GM12878 (cell line): Measurements from ENCODE around the gene IL1RL1. TPM values are rescaled to one million over a fixed set of nuclear protein-coding genes. Genes with fewer than 3 reads are reported as not detected.

Experiments used
- ATAC-seq: fragments of 200-7000 bp; cut with Tn5 transposase; 3 replicates; pipeline ENCODE4 v1.9.1; 2020; ENCODE audit warnings: mild to moderate bottlenecking, moderate library complexity
- BruUV-seq: library from RNA; stranded (reverse); fragments of 400-500 nt; replicated peaks from 2 replicates; lab custom pipeline; 2021; lab: Mats Ljungman, UMichigan
- CTCF ChIA-PET: fragments of 300-600 bp; sonication (Branson Sonifier 250); formaldehyde crosslinking; extraction: SDS; loops from one replicate; lab custom pipeline; 2021; ENCODE audit warnings: inconsistent platforms; lab: Yijun Ruan, JAX
- POLR2A ChIA-PET: fragments of 350-600 bp; formaldehyde crosslinking; extraction: SDS; loops from one replicate; lab custom pipeline; 2021; ENCODE audit warnings: inconsistent platforms; lab: Charles Lee
- RAD21 ChIA-PET: fragments of 300-600 bp; sonication (Branson Sonifier 250); formaldehyde crosslinking; loops from one replicate; lab custom pipeline; 2023; ENCODE audit warnings: antibody characterized with exemption; ENCODE audit not compliant: unreplicated experiment; lab: Charles Lee
- SMC1A ChIA-PET: fragments of 300-600 bp; sonication (Branson Sonifier 250); formaldehyde crosslinking; loops from one replicate; lab custom pipeline; 2023; ENCODE audit not compliant: unreplicated experiment, uncharacterized antibody; lab: Charles Lee
- DNase-seq: peaks from one replicate; pipeline ENCODE4 v3.0.0-alpha.2; 2011; ENCODE audit warnings: low read depth, low spot score
- FAIRE-seq: peaks from 3 replicates; lab custom pipeline; 2011; peaks lifted over from hg19 to GRCh38; lab: Jason Lieb, UNC
- H2AFZ ChIP-seq: 2 replicates; pipeline ENCODE4 v1.6.0; 2011; ENCODE audit warnings: low read depth, low read length, control low read depth; ENCODE audit not compliant: control insufficient read depth
- H3K27ac ChIP-seq: 2 replicates; pipeline ENCODE4 v1.5.1; 2011; ENCODE audit warnings: control low read depth; ENCODE audit not compliant: control insufficient read depth, insufficient read depth
- H3K27me3 ChIP-seq, 2 experiments: replicated peaks in 1 of 2; 2 replicates each; pipeline versions ENCODE4 v1.6.0 to v1.6.1; 2011; ENCODE audit warnings: low read length in 1 of 2; ENCODE audit not compliant: control insufficient read depth in 2 of 2, insufficient read depth in 2 of 2
- H3K36me3 ChIP-seq, 2 experiments: 2 replicates each; pipeline ENCODE4 v1.5.1; 2011; ENCODE audit warnings: low read length in 1 of 2; ENCODE audit not compliant: control insufficient read depth in 2 of 2, insufficient read depth in 2 of 2
- H3K4me1 ChIP-seq: 2 replicates; pipeline ENCODE4 v1.6.1; 2011; ENCODE audit warnings: mild to moderate bottlenecking, low read length, moderate library complexity, mixed read lengths; ENCODE audit not compliant: control insufficient read depth, insufficient read depth
- H3K4me2 ChIP-seq: 2 replicates; pipeline ENCODE4 v1.6.0; 2011; ENCODE audit warnings: control low read depth; ENCODE audit not compliant: control insufficient read depth, insufficient read depth
- H3K4me3 ChIP-seq: fragments of 200-600 bp; sonication (generic); 2 replicates; pipeline ENCODE4 v1.5.1; 2016
- H3K79me2 ChIP-seq: 2 replicates; pipeline ENCODE4 v1.6.0; 2011; ENCODE audit warnings: low read length; ENCODE audit not compliant: control insufficient read depth, insufficient read depth
- H3K9ac ChIP-seq: 2 replicates; pipeline ENCODE4 v1.8.0; 2011; ENCODE audit warnings: low read length, control low read depth, mixed read lengths; ENCODE audit not compliant: control insufficient read depth, insufficient read depth
- H3K9me3 ChIP-seq: replicated peaks from 3 replicates; pipeline ENCODE4 v1.5.1; 2011; ENCODE audit warnings: mild to moderate bottlenecking, low read length; ENCODE audit not compliant: control insufficient read depth, insufficient read depth
- H4K20me1 ChIP-seq: 2 replicates; pipeline ENCODE4 v1.6.0; 2011; ENCODE audit not compliant: control insufficient read depth, insufficient read depth
- BCL11A ChIP-seq: IDR thresholded peaks from 2 replicates; pipeline ENCODE4 v1.6.1; 2011; ENCODE audit warnings: low read depth, low read length
- CEBPB ChIP-seq, 2 experiments: fragments of 150-350 bp in 1 of 2; IDR thresholded peaks; 2 replicates each; pipeline ENCODE4 v1.6.1; 2012 to 2014; ENCODE audit warnings: low read depth in 2 of 2, low read length in 2 of 2, borderline replicate concordance in 1 of 2, inconsistent platforms in 1 of 2
- E2F4 ChIP-seq: IDR thresholded peaks from 2 replicates; pipeline ENCODE4 v1.6.1; 2012; ENCODE audit warnings: low read depth, low read length, improper control_type of control experiment
- FOS ChIP-seq: IDR thresholded peaks from 3 replicates; pipeline ENCODE4 v1.6.1; 2011; ENCODE audit warnings: borderline replicate concordance; ENCODE audit not compliant: insufficient read length; ENCODE audit errors: extremely low read depth
- GABPA ChIP-seq: IDR thresholded peaks from 2 replicates; pipeline ENCODE4 v1.6.1; 2014; ENCODE audit warnings: antibody characterized with exemption, low read depth, mild to moderate bottlenecking, inconsistent platforms
- HDAC2 ChIP-seq: fragments of 200-600 bp; sonication (generic); IDR thresholded peaks from 2 replicates; pipeline ENCODE4 v1.6.1; 2017
- HDGF ChIP-seq: fragments of 450-650 bp; IDR thresholded peaks from 2 replicates; pipeline ENCODE4 v1.6.1; 2016; ENCODE audit warnings: antibody characterized with exemption
- HSF1 ChIP-seq: fragments of 150-350 bp; IDR thresholded peaks from 2 replicates; pipeline ENCODE4 v1.6.1; 2014; ENCODE audit warnings: mild to moderate bottlenecking, low read depth, low read length
- NKRF ChIP-seq: fragments of 450-650 bp; conservative IDR thresholded peaks from 2 replicates; pipeline ENCODE4 v1.6.1; 2017; ENCODE audit warnings: mild to moderate bottlenecking, moderate library complexity
- RUNX3 ChIP-seq: IDR thresholded peaks from 2 replicates; pipeline ENCODE4 v1.6.1; 2012; ENCODE audit warnings: low read length, inconsistent platforms
- ZNF622 ChIP-seq: fragments of 450-650 bp; IDR thresholded peaks from 2 replicates; pipeline ENCODE4 v1.6.1; 2017; ENCODE audit warnings: mild to moderate bottlenecking, inconsistent platforms
- WGBS: methylation state at CpG from one replicate; pipeline ENCODE4 v1.1.6; 2016; ENCODE audit warnings: low lambda C conversion rate; ENCODE audit not compliant: insufficient replicate concordance, insufficient coverage; ENCODE audit errors: missing lambda C conversion rate; 5-methylcytosine and 5-hydroxymethylcytosine counted together
- in situ Hi-C: fragments of 300-500 bp; cut with MboI; formaldehyde crosslinking; loops from 9 replicates; pipeline ENCODE4 v1.14.3; 2018; ENCODE audit warnings: mixed read lengths
- intact Hi-C: fragments of 100-400 bp; cut with micrococcal nuclease; formaldehyde crosslinking; loops from one replicate; pipeline ENCODE4 v1.14.2; 2022; ENCODE audit not compliant: unreplicated experiment
- polyA plus RNA-seq, 11 experiments: library from polyadenylated mRNA; depleted of rRNA in 4 of 11; unstranded in 6 of 11; stranded (reverse) in 5 of 11; fragments of >200 nt; fragmentation: Nextera tagmentation in 4 of 11; fragmentation: Illumina TruSeq in 1 of 11; extraction: Ambion mirVana in 4 of 11; extraction: Trizol in 1 of 11; gene quantifications; 1 replicate in 1 of 11; 2 replicates in 10 of 11; pipeline versions ENCODE4 v1.2.1 to v1.2.3, GENCODE V29; 2011 to 2016; ENCODE audit warnings: inconsistent platforms in 2 of 11, missing spikeins in 2 of 11, low read depth in 1 of 11
- total RNA-seq, 4 experiments: library from RNA; depleted of rRNA in 3 of 4; stranded (reverse); fragments of >200 nt in 3 of 4; fragmentation: Illumina TruSeq in 1 of 4; extraction: Trizol in 1 of 4; gene quantifications; 2 replicates each; pipeline versions ENCODE4 v1.2.1 to v1.2.3, GENCODE V29; 2013 to 2021

The IL1RL1 gene
- total and polyA plus RNA-seq, 10 of the 15 experiments (the other 5 are each of a cell fraction or from before 2014, with no cell fraction given): 0.08 to 0.18 TPM; not detected in 8

GRCh38 chr2:102345329-102345920, 34.1 kb downstream of the IL1RL1 start:
- no peaks in the 10 kb centered on the region for H3K79me2 ChIP-seq
- no peaks in the 10 kb centered on the region for H3K36me3 ChIP-seq
- CTCF ChIA-PET: no interaction called here
- no peak for FAIRE-seq
- WGBS: 38% methylated on average over 4 of the region's 4 CpGs
- H4K20me1 ChIP-seq: no peaks in the 10 kb centered on the region
- RAD21 ChIA-PET: no interaction called here
- H3K27ac ChIP-seq: no peak overlapping the region
- BruUV-seq: no TSS peak
- SMC1A ChIA-PET: no interaction called here
- no peak overlapping the region for H3K4me3 ChIP-seq
- no peak for ATAC-seq
- H3K27me3 ChIP-seq: no peaks in the 10 kb centered on the region
- TF ChIP-seq CEBPB (IDR thresholded peaks at IDR 0.05; ENCODE audit: borderline replicate concordance in 1 of 2, low read depth in 2 of 2, low read length in 2 of 2) (no peak), E2F4 (no peak), RUNX3 (no peak), NKRF (no peak), HSF1 (no peak), GABPA (no peak), FOS (no peak), HDAC2 (no peak), BCL11A (no peak), HDGF (no peak), ZNF622 (no peak)
- no peak overlapping the region for H3K4me2 ChIP-seq
- intact Hi-C loops (no loop called here), in situ Hi-C loops (no loop called here)
- no peak overlapping the region for H2AFZ ChIP-seq
- no peak for DNase-seq
- no peaks in the 10 kb centered on the region for H3K9me3 ChIP-seq
- POLR2A ChIA-PET: no interaction called here
- no peaks in the 10 kb centered on the region for H3K4me1 ChIP-seq
- no peak overlapping the region for H3K9ac ChIP-seq
